NB4 (cell line): ENCODE results near the gene CORIN.

ENCODE experiments used
- CTCF ChIP-seq: IDR thresholded peaks from one replicate; pipeline ENCODE4 v1.5.1; 2012; ENCODE audit warnings: low read depth, low read length
- MAX ChIP-seq: IDR thresholded peaks from 2 replicates; pipeline ENCODE4 v1.6.1; 2011; ENCODE audit warnings: low read depth, low read length
- POLR2A ChIP-seq: IDR thresholded peaks from 2 replicates; pipeline ENCODE4 v1.6.1; 2011; ENCODE audit warnings: mild to moderate bottlenecking; ENCODE audit not compliant: insufficient read length; ENCODE audit errors: extremely low read depth

DNA sequence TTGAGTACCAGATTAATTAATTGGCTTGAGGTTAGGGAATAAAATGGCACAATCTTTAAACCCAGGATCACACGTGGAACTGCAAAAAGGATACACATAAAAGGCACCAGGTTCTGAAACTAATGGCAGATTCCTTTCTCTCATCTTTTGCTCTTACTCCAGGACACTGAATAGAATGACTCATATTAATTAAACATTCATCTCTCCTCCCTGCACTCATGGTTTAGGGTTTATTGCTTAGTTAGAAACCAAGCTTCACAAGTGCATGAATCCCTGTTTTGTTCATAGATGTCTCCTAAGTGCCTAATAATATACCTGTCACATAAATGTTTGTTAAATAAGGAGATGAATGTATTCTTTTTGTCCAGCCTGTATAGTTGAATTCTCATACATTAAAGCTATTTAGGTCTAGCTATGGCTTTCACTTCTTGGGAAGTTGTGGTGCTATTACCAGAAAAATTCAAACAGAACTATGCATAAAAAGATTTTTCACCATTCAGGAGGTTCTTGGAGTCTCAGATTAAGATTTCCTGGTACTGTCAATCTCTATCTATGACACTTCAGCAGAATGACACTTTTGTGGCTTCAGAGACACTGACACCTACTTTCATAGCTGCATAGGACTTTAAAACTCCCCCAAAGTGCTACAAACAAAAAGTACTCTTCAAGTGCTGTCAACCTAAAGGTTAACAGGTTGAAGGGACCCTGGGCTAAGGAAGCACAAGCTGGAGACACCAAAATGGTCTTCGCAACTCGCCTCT, 7.4 kb downstream of the CORIN start:
- TF ChIP-seq CTCF (no peak), POLR2A (no peak), MAX (no peak)
